ENCODE measurements around the gene LRRC8C. TPM values are rescaled to one million over a fixed set of nuclear protein-coding genes. Genes with fewer than 3 reads are reported as not detected.

The LRRC8C gene
- total and polyA plus RNA-seq, 2 of the 8 experiments (the other 6 are each of a cell fraction or from before 2014, with no cell fraction given), result 1.1 to 2.1 TPM

DNA sequence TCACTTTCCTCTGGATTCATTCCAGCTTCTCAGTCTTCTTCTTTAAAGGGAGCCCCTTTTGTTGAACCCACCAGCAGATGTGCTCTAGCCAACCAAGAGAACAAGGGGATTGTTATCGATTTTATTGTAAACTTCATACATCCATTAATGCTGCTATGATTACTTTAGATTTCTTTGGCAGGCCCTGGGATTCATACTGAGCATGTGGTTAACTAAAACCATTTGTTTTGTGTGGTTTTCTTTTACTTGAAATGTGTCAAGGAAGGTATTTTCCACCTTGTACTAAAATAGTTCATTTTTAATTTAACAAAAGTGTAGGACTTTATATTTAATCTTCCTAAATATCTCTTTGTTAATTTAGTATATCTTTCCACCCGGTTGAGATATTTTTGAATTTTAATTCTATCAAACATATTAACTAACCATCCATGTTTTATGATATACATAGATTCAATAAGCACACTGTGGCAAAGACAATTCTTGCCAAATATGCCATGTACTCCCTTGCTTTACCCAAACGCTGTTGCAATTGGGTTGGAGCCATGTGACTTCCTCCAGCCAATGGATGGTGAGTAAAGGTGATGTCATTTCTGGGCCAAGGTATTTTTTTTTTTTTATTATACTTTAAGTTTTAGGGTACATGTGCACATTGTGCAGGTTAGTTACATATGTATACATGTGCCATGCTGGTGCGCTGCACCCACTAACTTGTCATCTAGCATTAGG, 113.7 kb downstream of the LRRC8C start:
- Histone ChIP-seq H4K8ac (ENCODE audit: extremely low read depth, insufficient read depth, low read length) (no peak overlapping the region), H2BK15ac (ENCODE audit: low read length) (no peak overlapping the region), H3K23me2 (ENCODE audit: low read depth, low read length) (no peaks in the 10 kb centered on the region), H3K4ac (replicated peaks; ENCODE audit: insufficient read length, low read depth, low read length) (no peak overlapping the region), H3K23ac (ENCODE audit: insufficient read length) (no peak overlapping the region), H3K18ac (ENCODE audit: extremely low read depth, low read length) (no peak overlapping the region), H2BK5ac (ENCODE audit: low read depth, low read length) (no peak overlapping the region), H4K91ac (replicated peaks; ENCODE audit: insufficient read length, low read length) (no peak overlapping the region), H4K5ac (ENCODE audit: insufficient read length, low read depth, low read length) (no peak overlapping the region), H3K4me1 (replicated peaks in 1 of 4; ENCODE audit: control insufficient read depth in 3 of 4, insufficient read depth in 4 of 4, low read length in 3 of 4) (no peaks in the 10 kb centered on the region), H3K36me3 (ENCODE audit: control insufficient read depth in 2 of 4, insufficient read depth in 4 of 4, low read length in 3 of 4) (no peaks in the 10 kb centered on the region), H4K20me1 (replicated peaks in 1 of 2; ENCODE audit: control insufficient read depth in 1 of 2, insufficient read depth in 2 of 2, low read length in 2 of 2) (no peaks in the 10 kb centered on the region), H3K79me1 (ENCODE audit: low read depth, low read length) (no peaks in the 10 kb centered on the region), H3K4me2 (ENCODE audit: insufficient read depth in 1 of 2, low read depth in 2 of 2, low read length in 2 of 2) (no peak overlapping the region), H2AFZ (ENCODE audit: low read length) (no peak overlapping the region), H3K4me3 (ENCODE audit: extremely low read depth in 1 of 4, insufficient read depth in 2 of 4, low read depth in 3 of 4, low read length in 4 of 4) (no peak overlapping the region), H2BK120ac (replicated peaks; ENCODE audit: low read depth, low read length) (no peak overlapping the region), H3K27me3 (replicated peaks in 1 of 4; ENCODE audit: control insufficient read depth in 3 of 4, extremely low read depth in 1 of 4, insufficient read depth in 3 of 4, low read length in 3 of 4) (no peaks in the 10 kb centered on the region), H2BK20ac (ENCODE audit: low read length) (no peak overlapping the region), H3K9me3 (ENCODE audit: insufficient read depth in 2 of 2, low read depth in 1 of 2, low read length in 1 of 2) (no peaks in the 10 kb centered on the region; a peak in 1 of 4 replicates), H3K79me2 (ENCODE audit: control insufficient read depth in 1 of 2, insufficient read depth in 2 of 2, low read length in 2 of 2) (no peaks in the 10 kb centered on the region), H3K9ac (replicated peaks in 1 of 4; ENCODE audit: extremely low read depth in 1 of 4, low read depth in 3 of 4, low read length in 3 of 4) (no peak overlapping the region), H3K27ac (ENCODE audit: low read depth, low read length) (no peak overlapping the region), H3K14ac (ENCODE audit: insufficient read length) (no peak overlapping the region), H3K56ac (replicated peaks; ENCODE audit: insufficient read length, low read depth, low read length) (no peak overlapping the region), H2AK5ac (ENCODE audit: low read depth, low read length) (no peak overlapping the region), H2BK12ac (ENCODE audit: low read depth, low read length) (no peak overlapping the region)
- CTCF ChIA-PET (ENCODE audit: partially characterized antibody), result no interaction called here
- POLR2A ChIA-PET (ENCODE audit: partially characterized antibody), result no interaction called here
- DNase-seq (ENCODE audit: low read depth in 1 of 2, low spot score in 2 of 2), result no peak
- WGBS, 2 experiments (ENCODE audit: extremely low coverage in 1 of 2, insufficient coverage in 1 of 2, insufficient read length in 1 of 2, insufficient replicate concordance in 2 of 2, low coverage in 1 of 2, low lambda C conversion rate in 2 of 2, missing lambda C conversion rate in 1 of 2), result 90% methylated on average over 3 of the region's 4 CpGs; no CpG with 5 or more reads in 1 of the 2 experiments
- no peak for FAIRE-seq
- no peak for TF ChIP-seq TAF1 (IDR thresholded peaks at IDR 0.05; ENCODE audit: low read depth, low read length)
- TF ChIP-seq, protein P1, sequence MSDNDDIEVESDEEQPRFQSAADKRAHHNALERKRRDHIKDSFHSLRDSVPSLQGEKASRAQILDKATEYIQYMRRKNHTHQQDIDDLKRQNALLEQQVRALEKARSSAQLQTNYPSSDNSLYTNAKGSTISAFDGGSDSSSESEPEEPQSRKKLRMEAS (IDR thresholded peaks at IDR 0.05), result no peak
- TF ChIP-seq ZNF274 (IDR thresholded peaks at IDR 0.05; ENCODE audit: borderline replicate concordance, extremely low read depth, low read length), result no peak
- TF ChIP-seq, protein P2, sequence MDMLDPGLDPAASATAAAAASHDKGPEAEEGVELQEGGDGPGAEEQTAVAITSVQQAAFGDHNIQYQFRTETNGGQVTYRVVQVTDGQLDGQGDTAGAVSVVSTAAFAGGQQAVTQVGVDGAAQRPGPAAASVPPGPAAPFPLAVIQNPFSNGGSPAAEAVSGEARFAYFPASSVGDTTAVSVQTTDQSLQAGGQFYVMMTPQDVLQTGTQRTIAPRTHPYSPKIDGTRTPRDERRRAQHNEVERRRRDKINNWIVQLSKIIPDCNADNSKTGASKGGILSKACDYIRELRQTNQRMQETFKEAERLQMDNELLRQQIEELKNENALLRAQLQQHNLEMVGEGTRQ (IDR thresholded peaks at IDR 0.05; ENCODE audit: low read length), result no peak
- no peak for TF ChIP-seq BACH1 (IDR thresholded peaks at IDR 0.05; ENCODE audit: low read length)

Measured in H1 (cell line).